Measurements from ENCODE around the gene POU3F4.

DNA sequence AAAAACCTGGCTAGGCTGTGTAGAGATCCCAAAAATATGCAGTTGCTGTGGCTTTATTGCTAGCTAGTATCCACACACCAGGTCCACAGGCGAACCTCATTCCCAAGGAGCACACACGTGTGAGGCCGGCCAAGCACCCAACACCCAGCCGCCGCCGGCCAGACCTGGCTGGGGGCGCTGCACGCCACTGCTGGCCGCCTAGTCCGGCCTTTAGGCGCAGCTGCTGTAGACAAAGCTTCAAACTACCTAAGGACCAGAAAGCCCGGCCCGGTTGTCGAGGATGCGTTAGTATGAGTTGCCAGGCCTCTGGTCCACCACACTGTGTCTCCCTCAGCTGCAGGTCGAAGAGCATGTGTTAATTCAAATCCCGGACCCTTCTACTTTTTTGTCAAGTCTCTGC lies 3.1 kb downstream of the POU3F4 start:
- TF ChIP-seq, protein P1, sequence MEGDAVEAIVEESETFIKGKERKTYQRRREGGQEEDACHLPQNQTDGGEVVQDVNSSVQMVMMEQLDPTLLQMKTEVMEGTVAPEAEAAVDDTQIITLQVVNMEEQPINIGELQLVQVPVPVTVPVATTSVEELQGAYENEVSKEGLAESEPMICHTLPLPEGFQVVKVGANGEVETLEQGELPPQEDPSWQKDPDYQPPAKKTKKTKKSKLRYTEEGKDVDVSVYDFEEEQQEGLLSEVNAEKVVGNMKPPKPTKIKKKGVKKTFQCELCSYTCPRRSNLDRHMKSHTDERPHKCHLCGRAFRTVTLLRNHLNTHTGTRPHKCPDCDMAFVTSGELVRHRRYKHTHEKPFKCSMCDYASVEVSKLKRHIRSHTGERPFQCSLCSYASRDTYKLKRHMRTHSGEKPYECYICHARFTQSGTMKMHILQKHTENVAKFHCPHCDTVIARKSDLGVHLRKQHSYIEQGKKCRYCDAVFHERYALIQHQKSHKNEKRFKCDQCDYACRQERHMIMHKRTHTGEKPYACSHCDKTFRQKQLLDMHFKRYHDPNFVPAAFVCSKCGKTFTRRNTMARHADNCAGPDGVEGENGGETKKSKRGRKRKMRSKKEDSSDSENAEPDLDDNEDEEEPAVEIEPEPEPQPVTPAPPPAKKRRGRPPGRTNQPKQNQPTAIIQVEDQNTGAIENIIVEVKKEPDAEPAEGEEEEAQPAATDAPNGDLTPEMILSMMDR (conservative IDR thresholded peaks at IDR 0.05), result no peak
- TF ChIP-seq ZFX (IDR thresholded peaks at IDR 0.05), result no peak
